SK-N-SH (cell line): ENCODE data around the gene P2RX2. TPM values are rescaled to one million over a fixed set of nuclear protein-coding genes. Genes with fewer than 3 reads are reported as not detected.

Experiments used
- CTCF ChIA-PET: fragments of 300-600, 350-600 bp; formaldehyde crosslinking; extraction: SDS; loops from one replicate; lab custom pipeline; 2021; lab: Yijun Ruan, JAX
- POLR2A ChIA-PET: fragments of 350-600 bp; sonication (Branson Sonifier 250); formaldehyde crosslinking; extraction: SDS; loops from one replicate; lab custom pipeline; 2020; ENCODE audit warnings: antibody characterized with exemption, inconsistent platforms; lab: Yijun Ruan, JAX
- DNase-seq: peaks from one replicate; pipeline ENCODE4 v3.0.0; 2012
- H2AFZ ChIP-seq: fragments of 200-600 bp; sonication (generic); 2 replicates; pipeline ENCODE4 v1.8.1; 2016; ENCODE audit warnings: antibody characterized with exemption, mild to moderate bottlenecking, low read depth
- H3F3A ChIP-seq: fragments of 200-600 bp; sonication (generic); replicated peaks from 2 replicates; pipeline ENCODE3; 2016; ENCODE audit warnings: antibody characterized with exemption, mild to moderate bottlenecking; ENCODE audit not compliant: insufficient read depth
- H3K27ac ChIP-seq, 2 experiments: fragments of 200-500 bp in 1 of 2; fragments of 200-600 bp in 1 of 2; sonication (Bioruptor generic) in 1 of 2; sonication (generic), shearing (Covaris generic) in 1 of 2; 2 replicates each; pipeline versions ENCODE4 v1.5.1 to v1.6.1; 2014 to 2016; ENCODE audit warnings: low read depth in 2 of 2, inconsistent platforms in 1 of 2, low read length in 1 of 2, mild to moderate bottlenecking in 1 of 2, mixed read lengths in 1 of 2
- H3K27me3 ChIP-seq: fragments of 200-600 bp; sonication (generic), shearing (Covaris generic); 2 replicates; pipeline ENCODE4 v1.6.1; 2016; ENCODE audit warnings: mixed run types; ENCODE audit not compliant: insufficient read depth
- H3K36me3 ChIP-seq, 2 experiments: fragments of 200-500 bp in 1 of 2; fragments of 200-600 bp in 1 of 2; sonication (Bioruptor generic) in 1 of 2; sonication (generic) in 1 of 2; replicated peaks in 1 of 2; 2 replicates each; pipeline versions ENCODE3 to v1.5.1; 2014 to 2016; ENCODE audit warnings: low read length in 1 of 2, mild to moderate bottlenecking in 1 of 2; ENCODE audit not compliant: insufficient read depth in 2 of 2, control insufficient read depth in 1 of 2
- H3K4me1 ChIP-seq, 2 experiments: fragments of 200-500 bp in 1 of 2; fragments of 200-600 bp in 1 of 2; sonication (Bioruptor generic) in 1 of 2; sonication (generic), shearing (Covaris generic) in 1 of 2; 2 replicates each; pipeline versions ENCODE4 v1.5.1 to v1.6.1; 2014 to 2016; ENCODE audit warnings: low read depth in 1 of 2, low read length in 1 of 2, mixed run types in 1 of 2; ENCODE audit not compliant: insufficient read depth in 2 of 2, control insufficient read depth in 1 of 2
- H3K4me2 ChIP-seq: fragments of 200-600 bp; sonication (generic), shearing (Covaris generic); 2 replicates; pipeline ENCODE4 v1.6.1; 2017; ENCODE audit warnings: mixed run types
- H3K4me3 ChIP-seq, 2 experiments: fragments of 200-500 bp in 1 of 2; fragments of 200-600 bp in 1 of 2; sonication (Bioruptor generic) in 1 of 2; sonication (generic), shearing (Covaris generic) in 1 of 2; 2 replicates each; pipeline versions ENCODE4 v1.5.1 to v1.8.1; 2014 to 2016; ENCODE audit warnings: low read depth in 2 of 2, inconsistent platforms in 1 of 2, low read length in 1 of 2, mild to moderate bottlenecking in 1 of 2, mixed read lengths in 1 of 2, moderate library complexity in 1 of 2
- H3K79me2 ChIP-seq: fragments of 200-600 bp; sonication (generic); 2 replicates; pipeline ENCODE4 v1.8.1; 2017; ENCODE audit warnings: mild to moderate bottlenecking; ENCODE audit not compliant: insufficient read depth
- H3K9ac ChIP-seq: fragments of 200-600 bp; sonication (generic); 2 replicates; pipeline ENCODE4 v1.6.1; 2017; ENCODE audit warnings: mixed run types
- H3K9me2 ChIP-seq: fragments of 200-600 bp; sonication (generic); 2 replicates; pipeline ENCODE4 v1.6.1; 2017; ENCODE audit warnings: mixed run types
- H3K9me3 ChIP-seq: fragments of 200-600 bp; sonication (generic); 2 replicates; pipeline ENCODE4 v1.6.1; 2017; ENCODE audit warnings: mixed run types, mild to moderate bottlenecking, moderate library complexity
- H4K20me1 ChIP-seq: fragments of 200-600 bp; sonication (generic); 2 replicates; pipeline ENCODE4 v1.6.1; 2017; ENCODE audit warnings: mild to moderate bottlenecking, mixed run types; ENCODE audit not compliant: insufficient read depth
- CHD2 ChIP-seq: fragments of 150-350 bp; IDR thresholded peaks from 2 replicates; pipeline ENCODE4 v1.6.1; 2018; ENCODE audit warnings: low read length; ENCODE audit not compliant: partially characterized antibody
- CTCF ChIP-seq: fragments of 200-600 bp; sonication (generic); IDR thresholded peaks from 2 replicates; pipeline ENCODE4 v1.6.1; 2017; ENCODE audit warnings: antibody characterized with exemption, mild to moderate bottlenecking, moderate library complexity
- EP300 ChIP-seq, 2 experiments: IDR thresholded peaks; 2 replicates each; pipeline versions ENCODE4 v1.4.0 to v1.6.1; 2012; ENCODE audit warnings: borderline replicate concordance in 1 of 2, low read depth in 1 of 2, low read length in 1 of 2
- EZH2phosphoT487 ChIP-seq: fragments of 200-600 bp; sonication (generic); IDR thresholded peaks from 2 replicates; pipeline ENCODE4 v1.6.1; 2017; ENCODE audit warnings: low read depth, mixed run types, mild to moderate bottlenecking, antibody characterized with exemption, moderate library complexity, borderline replicate concordance
- FOXM1 ChIP-seq: IDR thresholded peaks from 2 replicates; pipeline ENCODE4 v1.4.0; 2012; ENCODE audit warnings: low read depth, mild to moderate bottlenecking
- MAX ChIP-seq: IDR thresholded peaks from 2 replicates; pipeline ENCODE4 v1.4.0; 2012; ENCODE audit warnings: low read depth
- MEF2A ChIP-seq: IDR thresholded peaks from 2 replicates; pipeline ENCODE4 v1.4.0; 2012; ENCODE audit warnings: low read depth, borderline replicate concordance
- MXI1 ChIP-seq: IDR thresholded peaks from 2 replicates; pipeline ENCODE4 v1.6.1; 2012; ENCODE audit warnings: mild to moderate bottlenecking, low read depth, low read length, improper control_type of control experiment
- NRF1 ChIP-seq: IDR thresholded peaks from 2 replicates; pipeline ENCODE4 v1.6.1; 2012; ENCODE audit warnings: low read depth, mild to moderate bottlenecking, low read length
- RAD21 ChIP-seq: IDR thresholded peaks from 2 replicates; pipeline ENCODE4 v1.6.1; 2012; ENCODE audit warnings: mild to moderate bottlenecking, low read length
- RCOR1 ChIP-seq: fragments of 150-350 bp; IDR thresholded peaks from 2 replicates; pipeline ENCODE4 v1.6.1; 2017; ENCODE audit warnings: antibody characterized with exemption, low read length
- REST ChIP-seq: IDR thresholded peaks from 2 replicates; pipeline ENCODE4 v1.6.1; 2012; ENCODE audit warnings: mild to moderate bottlenecking, low read depth, low read length, moderate library complexity
- RFX5 ChIP-seq: IDR thresholded peaks from 2 replicates; pipeline ENCODE4 v1.6.1; 2012; ENCODE audit warnings: mild to moderate bottlenecking, improper control_type of control experiment, low read length
- TAF1 ChIP-seq: IDR thresholded peaks from 2 replicates; pipeline ENCODE4 v1.6.1; 2012; ENCODE audit warnings: low read depth, mild to moderate bottlenecking, low read length, moderate library complexity, borderline replicate concordance
- whole genome bisulfite sequencing: methylation state at CpG from one replicate; pipeline ENCODE4 v1.1.6; 2017; ENCODE audit warnings: low lambda C conversion rate; 5-methylcytosine and 5-hydroxymethylcytosine counted together
- polyA plus RNA-seq, 3 experiments: library from polyadenylated mRNA; depleted of rRNA; stranded (reverse); fragments of >200 nt; gene quantifications; 2 replicates each; pipeline ENCODE4 v1.2.3, GENCODE V29; 2012

Gene P2RX2
- polyA plus RNA-seq, 1 of the 3 experiments (the other 2 are of a cell fraction) = 0.03 TPM

GRCh38 chr12:132637811-132638210 is 19.2 kb downstream of the P2RX2 start:
- H3K9ac ChIP-seq = no peak overlapping the region
- TF ChIP-seq MAX = no peak
- TF ChIP-seq MXI1 = no peak
- no peak for TF ChIP-seq CTCF
- TF ChIP-seq EZH2phosphoT487 = no peak
- no peak for TF ChIP-seq RAD21
- TF ChIP-seq CHD2 = no peak
- no peak for TF ChIP-seq EP300 (IDR thresholded peaks at IDR 0.05; ENCODE audit: borderline replicate concordance in 1 of 2, low read depth in 1 of 2, low read length in 1 of 2)
- no peak for TF ChIP-seq RFX5
- no peak for TF ChIP-seq FOXM1
- TF ChIP-seq TAF1 = no peak
- TF ChIP-seq NRF1 = no peak
- TF ChIP-seq RCOR1 = no peak
- TF ChIP-seq REST = no peak
- TF ChIP-seq MEF2A = no peak
- peaks cover 0 to 21% of the 10 kb centered on the region in 2 experiments for H3K36me3 ChIP-seq
- H3K4me3 ChIP-seq = no peak overlapping the region
- POLR2A ChIA-PET = no interaction called here
- WGBS = 91% methylated on average over 18 of the region's 18 CpGs
- no peaks in the 10 kb centered on the region for H3K4me1 ChIP-seq
- no peak overlapping the region for H2AFZ ChIP-seq
- no peaks in the 10 kb centered on the region for H4K20me1 ChIP-seq
- H3K27ac ChIP-seq = no peak overlapping the region
- CTCF ChIA-PET = interaction anchor here (0.5 to 3.2 kb wide), 15 partner anchors 7 to 223 kb away, joined by 3 to 26 read pairs (median 9); partner anchors contain the start of genes LRCOL1 and P2RX2
- no peaks in the 10 kb centered on the region for H3K79me2 ChIP-seq
- DNase-seq = no peak
- H3K4me2 ChIP-seq = no peak overlapping the region
- H3F3A ChIP-seq = no peaks in the 10 kb centered on the region
- no peaks in the 10 kb centered on the region for H3K9me2 ChIP-seq
- H3K9me3 ChIP-seq = no peaks in the 10 kb centered on the region
- H3K27me3 ChIP-seq = no peaks in the 10 kb centered on the region
